Ishikawa (cell line): ENCODE results near the gene ANAPC5.
A peak's percentile ranks its signal among the peaks of the same experiment; 100 is the strongest.

Experiments
- CEBPB ChIP-seq: IDR thresholded peaks from 2 replicates; pipeline ENCODE4 v1.6.1; 2012
- CREB1 ChIP-seq: IDR thresholded peaks from 2 replicates; pipeline ENCODE4 v1.6.1; 2012; ENCODE audit warnings: low read depth
- EGR1 ChIP-seq: IDR thresholded peaks from 2 replicates; pipeline ENCODE4 v1.6.1; 2012
- EP300 ChIP-seq: IDR thresholded peaks from 2 replicates; pipeline ENCODE4 v1.6.1; 2012; ENCODE audit warnings: borderline replicate concordance
- FOXM1 ChIP-seq: IDR thresholded peaks from 2 replicates; pipeline ENCODE4 v1.6.1; 2012; ENCODE audit warnings: low read depth, borderline replicate concordance
- MAX ChIP-seq: IDR thresholded peaks from 2 replicates; pipeline ENCODE4 v1.6.1; 2012
- NFIC ChIP-seq: IDR thresholded peaks from 2 replicates; pipeline ENCODE4 v1.6.1; 2012
- RAD21 ChIP-seq: IDR thresholded peaks from 2 replicates; pipeline ENCODE4 v1.6.1; 2012; ENCODE audit warnings: low read depth
- REST ChIP-seq: IDR thresholded peaks from 2 replicates; pipeline ENCODE4 v1.6.1; 2012; ENCODE audit warnings: low read depth, mild to moderate bottlenecking
- TAF1 ChIP-seq: IDR thresholded peaks from 2 replicates; pipeline ENCODE4 v1.6.1; 2012; ENCODE audit warnings: low read depth, mild to moderate bottlenecking
- TCF12 ChIP-seq: IDR thresholded peaks from 2 replicates; pipeline ENCODE4 v1.6.1; 2012; ENCODE audit warnings: low read depth
- TEAD4 ChIP-seq: IDR thresholded peaks from 2 replicates; pipeline ENCODE4 v1.6.1; 2012
- USF1 ChIP-seq: IDR thresholded peaks from 2 replicates; pipeline ENCODE4 v1.6.1; 2012
- YY1 ChIP-seq: IDR thresholded peaks from 2 replicates; pipeline ENCODE4 v1.6.1; 2012; ENCODE audit warnings: low read depth
- ZBTB7A ChIP-seq: IDR thresholded peaks from 2 replicates; pipeline ENCODE4 v1.6.1; 2012; ENCODE audit warnings: low read depth

The ANAPC5 gene

GRCh38 chr12:121351820-121352681 lies at the start of gene ANAPC5:
TSS of gene ANAPC5 (minus strand) at chr12:121352411. CDS start at chr12:121352340, 71 bp downstream.
- TF ChIP-seq FOXM1 (peak; percentile 78; the same call in 1 of the 2 replicates), CEBPB (no peak), YY1 (peak; percentile 71; the same call in 1 of the 2 replicates), EP300 (0 out of 2 replicates have a peak, but pooled peaks have one; percentile 32), NFIC (peak; percentile 42; the same call in 1 of the 2 replicates), MAX (peak; percentile 89), RAD21 (no peak), USF1 (peak; percentile 98), EGR1 (no peak), CREB1 (peak; percentile 67), TCF12 (no peak; the same call in 1 of the 2 replicates), TAF1 (peak; percentile 87)

GRCh38 chr12:121400332-121401139 lies 48.3 kb upstream of the ANAPC5 start:
- 0 out of 2 replicates have a peak, but pooled peaks have one; percentile 17 for TF ChIP-seq TEAD4
- TF ChIP-seq ZBTB7A = peak; percentile 32; the same call in 1 of the 2 replicates
- peak; percentile 37 for TF ChIP-seq MAX
- no peak for TF ChIP-seq EP300
- TF ChIP-seq RAD21 = no peak

- TF ChIP-seq YY1 (peak; percentile 12; the same call in 1 of the 2 replicates), TAF1 (peak; percentile 93), CREB1 (0 out of 2 replicates have a peak, but pooled peaks have one; percentile 38), TCF12 (peak; percentile 44), USF1 (peak; percentile 76), ZBTB7A (no peak), NFIC (0 out of 2 replicates have a peak, but pooled peaks have one; percentile 6), MAX (peak; percentile 86), EGR1 (no peak), RAD21 (no peak), REST (no peak), TEAD4 (peak; percentile 26; the same call in 1 of the 2 replicates), EP300 (peak; percentile 27; the same call in 1 of the 2 replicates)
Observed at GRCh38 chr12:121399391-121400331, 47.5 kb upstream of the ANAPC5 start, which contains the start of gene RNF34. TSS of gene RNF34 (plus strand) at chr12:121400118. CDS start at chr12:121400213, 95 bp downstream.

GRCh38 chr12:121398355-121398754 lies 46.1 kb upstream of the ANAPC5 start:
- TF ChIP-seq YY1 (no peak), ZBTB7A (no peak), USF1 (no peak), TCF12 (no peak), CREB1 (no peak), REST (no peak)
